Measurements from ENCODE around the gene SLC14A1. TPM values are rescaled to one million over a fixed set of nuclear protein-coding genes. Genes with fewer than 3 reads are reported as not detected.

SLC14A1 gene
- polyA plus RNA-seq, 1 donor (not counting 4 experiments of a cell fraction or from before 2014, with no cell fraction given) = not detected

- Histone ChIP-seq H3K27ac (ENCODE audit: control insufficient read depth, insufficient read depth, low read length) (peak overlapping the region; percentile 75), H3K4me2 (ENCODE audit: control insufficient read depth, extremely low read depth, insufficient read depth, low read depth, low read length) (peak overlapping the region; percentile 73), H3K79me2 (ENCODE audit: control insufficient read depth, insufficient read depth, low read length) (no peaks in the 10 kb centered on the region), H3K4me3 (ENCODE audit: control insufficient read depth in 2 of 3, extremely low read depth in 1 of 3, insufficient read depth in 2 of 3, low read depth in 1 of 3, low read length in 3 of 3) (peak overlapping the region in 2 of 3 experiments; percentile 51 to 72), H3K4me1 (ENCODE audit: control insufficient read depth, extremely low read depth, insufficient read depth, low read length) (peaks cover 32% of the 10 kb centered on the region), H2AFZ (ENCODE audit: control insufficient read depth, low read length) (peak overlapping the region; percentile 10), H3K9me1 (ENCODE audit: control insufficient read depth, extremely low read depth, insufficient read depth, low read length) (no peaks in the 10 kb centered on the region), H4K20me1 (ENCODE audit: control insufficient read depth, extremely low read depth, insufficient read depth, low read length) (no peaks in the 10 kb centered on the region), H3K36me3 (ENCODE audit: control insufficient read depth in 2 of 2, extremely low read depth in 1 of 2, insufficient read depth in 2 of 2, low read length in 2 of 2) (no peaks in the 10 kb centered on the region), H3K9me3 (ENCODE audit: control insufficient read depth, low read depth, low read length) (no peaks in the 10 kb centered on the region), H3K9ac (ENCODE audit: control insufficient read depth, extremely low read depth, insufficient read depth, low read length) (no peak overlapping the region), H3K27me3 (ENCODE audit: control insufficient read depth, extremely low read depth, insufficient read depth, low read length) (no peaks in the 10 kb centered on the region)
- TF ChIP-seq CTCF (optimal IDR thresholded peaks at IDR 0.05 in 1 of 3, IDR thresholded peaks at IDR 0.05 in 1 of 3, conservative IDR thresholded peaks at IDR 0.05 in 1 of 3; ENCODE audit: extremely low read depth in 1 of 3, insufficient read depth in 2 of 3, low read length in 3 of 3) (no peak), EZH2 (IDR thresholded peaks at IDR 0.05; ENCODE audit: low read length) (no peak)
- DNase-seq (ENCODE audit: low read depth, low spot score) = peak; percentile 85
- dilution Hi-C loops (cut with MboI; ENCODE audit: extremely low pct_ligation_motif_present, low sequenced_read_pairs) = no loop called here
- no peak for FAIRE-seq
Measured at GRCh38 chr18:45774065-45774521, 50.1 kb downstream of the SLC14A1 start.

GRCh38 chr18:45775241-45775676 lies 51.3 kb downstream of the SLC14A1 start:
- Histone ChIP-seq H3K4me3 (ENCODE audit: control insufficient read depth in 2 of 3, extremely low read depth in 1 of 3, insufficient read depth in 2 of 3, low read depth in 1 of 3, low read length in 3 of 3) (peak overlapping the region; percentile 40 to 72 (median 51)), H4K20me1 (ENCODE audit: control insufficient read depth, extremely low read depth, insufficient read depth, low read length) (no peaks in the 10 kb centered on the region), H3K27me3 (ENCODE audit: control insufficient read depth, extremely low read depth, insufficient read depth, low read length) (no peaks in the 10 kb centered on the region), H3K79me2 (ENCODE audit: control insufficient read depth, insufficient read depth, low read length) (no peaks in the 10 kb centered on the region), H2AFZ (ENCODE audit: control insufficient read depth, low read length) (peak overlapping the region; percentile 94), H3K4me1 (ENCODE audit: control insufficient read depth, extremely low read depth, insufficient read depth, low read length) (peaks cover 32% of the 10 kb centered on the region), H3K36me3 (ENCODE audit: control insufficient read depth in 2 of 2, extremely low read depth in 1 of 2, insufficient read depth in 2 of 2, low read length in 2 of 2) (no peaks in the 10 kb centered on the region), H3K9ac (ENCODE audit: control insufficient read depth, extremely low read depth, insufficient read depth, low read length) (peak overlapping the region; percentile 86), H3K9me1 (ENCODE audit: control insufficient read depth, extremely low read depth, insufficient read depth, low read length) (no peaks in the 10 kb centered on the region), H3K9me3 (ENCODE audit: control insufficient read depth, low read depth, low read length) (no peaks in the 10 kb centered on the region), H3K27ac (ENCODE audit: control insufficient read depth, insufficient read depth, low read length) (peak overlapping the region; percentile 75), H3K4me2 (ENCODE audit: control insufficient read depth, extremely low read depth, insufficient read depth, low read depth, low read length) (peak overlapping the region; percentile 73)
- DNase-seq (ENCODE audit: low read depth, low spot score) = no peak
- dilution Hi-C loops (cut with MboI; ENCODE audit: extremely low pct_ligation_motif_present, low sequenced_read_pairs) = no loop called here
- no peak for FAIRE-seq
- TF ChIP-seq EZH2 (IDR thresholded peaks at IDR 0.05; ENCODE audit: low read length) (no peak), CTCF (optimal IDR thresholded peaks at IDR 0.05 in 1 of 3, IDR thresholded peaks at IDR 0.05 in 1 of 3, conservative IDR thresholded peaks at IDR 0.05 in 1 of 3; ENCODE audit: extremely low read depth in 1 of 3, insufficient read depth in 2 of 3, low read length in 3 of 3) (no peak)
